A549 (cell line): Measurements from ENCODE around the gene C1GALT1. TPM values are rescaled to one million over a fixed set of nuclear protein-coding genes. Genes with fewer than 3 reads are reported as not detected.
A peak's percentile ranks its signal among the peaks of the same experiment; 100 is the strongest.

Experiments
- ATAC-seq, 2 experiments: fragments of 200-7000 bp in 1 of 2; fragments of >200 bp in 1 of 2; cut with Nextera tagmentation in 1 of 2; cut with Tn5 transposase in 1 of 2; 3 replicates each; pipeline versions ENCODE4 v1.8.0 to v1.9.1; 2018 to 2020; ENCODE audit warnings: mild to moderate bottlenecking in 1 of 2, moderate library complexity in 1 of 2
- CTCF ChIA-PET: fragments of 300-600 bp; sonication (Branson Sonifier 250); formaldehyde crosslinking; extraction: SDS; loops from one replicate; lab custom pipeline; 2021; ENCODE audit warnings: antibody characterized with exemption, inconsistent platforms; lab: Yijun Ruan, JAX
- POLR2A ChIA-PET: fragments of 350-600 bp; formaldehyde crosslinking; extraction: SDS; loops from one replicate; lab custom pipeline; 2021; ENCODE audit warnings: antibody characterized with exemption, inconsistent platforms; lab: Yijun Ruan, JAX
- DNase-seq, 2 experiments: peaks; one replicate each; pipeline versions ENCODE4 v3.0.0 to v3.0.0-alpha.2; 2011 to 2016; ENCODE audit warnings: low read depth in 1 of 2, low spot score in 1 of 2
- FAIRE-seq: peaks from 2 replicates; lab custom pipeline; 2011; peaks lifted over from hg19 to GRCh38; lab: Jason Lieb, UNC
- H3K27ac ChIP-seq, 2 experiments: fragments of >200 bp; sonication (Bioruptor Twin); formaldehyde crosslinking; 3 replicates each; pipeline ENCODE4 v1.5.1; 2016 to 2017
- H3K4me1 ChIP-seq: fragments of >200 bp; sonication (Bioruptor Twin); formaldehyde crosslinking; 3 replicates; pipeline ENCODE4 v1.6.1; 2016
- H3K4me2 ChIP-seq: fragments of >200 bp; sonication (Bioruptor Twin); formaldehyde crosslinking; 3 replicates; pipeline ENCODE4 v1.6.1; 2016
- H3K4me3 ChIP-seq: fragments of >200 bp; sonication (Bioruptor Twin); formaldehyde crosslinking; 3 replicates; pipeline ENCODE4 v1.5.1; 2016
- H3K9me3 ChIP-seq: fragments of >200 bp; sonication (Bioruptor Twin); formaldehyde crosslinking; 3 replicates; pipeline ENCODE4 v1.6.1; 2016
- BHLHE40 ChIP-seq: IDR thresholded peaks from 2 replicates; pipeline ENCODE4 v1.6.1; 2012; ENCODE audit warnings: low read depth, low read length, inconsistent platforms
- CEBPB ChIP-seq, 2 experiments: fragments of >200 bp in 1 of 2; sonication (Bioruptor Twin) in 1 of 2; formaldehyde crosslinking in 1 of 2; IDR thresholded peaks; 2 replicates each; pipeline ENCODE4 v1.6.1; 2012 to 2016
- CHD2 ChIP-seq: fragments of 150-350 bp; IDR thresholded peaks from 2 replicates; pipeline ENCODE4 v1.6.1; 2014; ENCODE audit warnings: low read length; ENCODE audit not compliant: partially characterized antibody
- CTCF ChIP-seq: fragments of >200 bp; sonication (Bioruptor Twin); formaldehyde crosslinking; IDR thresholded peaks from 3 replicates; pipeline ENCODE4 v1.5.1; 2016
- EHF ChIP-seq: fragments of 250-450 bp; sonication (Bioruptor Pico); IDR thresholded peaks from 2 replicates; pipeline ENCODE4 v1.5.0; 2020; ENCODE audit warnings: mild to moderate bottlenecking
- ESRRA ChIP-seq: fragments of 150-350 bp; IDR thresholded peaks from 2 replicates; pipeline ENCODE4 v1.6.1; 2014; ENCODE audit warnings: mild to moderate bottlenecking, low read length, borderline replicate concordance
- FOSL2 ChIP-seq, 2 experiments: fragments of 450-650 bp in 1 of 2; fragments of >200 bp in 1 of 2; sonication (Bioruptor Twin) in 1 of 2; formaldehyde crosslinking; IDR thresholded peaks; 2 replicates each; pipeline versions ENCODE4 v1.5.0 to v1.6.1; 2016 to 2020; ENCODE audit warnings: mild to moderate bottlenecking in 1 of 2, moderate library complexity in 1 of 2
- HES2 ChIP-seq: fragments of >200 bp; sonication (Bioruptor Twin); formaldehyde crosslinking; IDR thresholded peaks from 2 replicates; pipeline ENCODE4 v1.6.1; 2016
- HEYL ChIP-seq: fragments of 250-450 bp; sonication (Bioruptor Pico); IDR thresholded peaks from 2 replicates; pipeline ENCODE4 v1.8.0; 2021; ENCODE audit warnings: mild to moderate bottlenecking, moderate library complexity
- HMGXB4 ChIP-seq: fragments of 250-450 bp; sonication (Bioruptor Pico); IDR thresholded peaks from 2 replicates; pipeline ENCODE4 v1.5.0; 2021; ENCODE audit warnings: mild to moderate bottlenecking, moderate library complexity, borderline replicate concordance
- HOXA7 ChIP-seq: fragments of 250-450 bp; sonication (Bioruptor Pico); IDR thresholded peaks from 2 replicates; pipeline ENCODE4 v1.5.0; 2020; ENCODE audit warnings: mild to moderate bottlenecking, moderate library complexity
- HOXB13 ChIP-seq: fragments of 250-450 bp; sonication (Bioruptor Pico); IDR thresholded peaks from 2 replicates; pipeline ENCODE4 v1.5.0; 2020; ENCODE audit warnings: low read depth, mild to moderate bottlenecking, moderate library complexity
- HOXB5 ChIP-seq: fragments of 250-450 bp; sonication (Bioruptor Pico); IDR thresholded peaks from 2 replicates; pipeline ENCODE4 v1.5.0; 2020; ENCODE audit warnings: mild to moderate bottlenecking, moderate library complexity
- JUNB ChIP-seq: fragments of >200 bp; sonication (Bioruptor Twin); formaldehyde crosslinking; IDR thresholded peaks from 2 replicates; pipeline ENCODE4 v1.6.1; 2016
- KDM1A ChIP-seq: fragments of 200-600 bp; sonication (generic); IDR thresholded peaks from 2 replicates; pipeline ENCODE4 v1.6.1; 2016; ENCODE audit warnings: low read depth, mild to moderate bottlenecking
- MAX ChIP-seq: IDR thresholded peaks from 2 replicates; pipeline ENCODE4 v1.6.1; 2012
- NPAS2 ChIP-seq: fragments of 250-450 bp; sonication (Bioruptor Pico); IDR thresholded peaks from 2 replicates; pipeline ENCODE4 v1.8.0; 2022; ENCODE audit warnings: mild to moderate bottlenecking, moderate library complexity, borderline replicate concordance
- NR3C1 ChIP-seq: fragments of >200 bp; sonication (Bioruptor Twin); formaldehyde crosslinking; IDR thresholded peaks from 3 replicates; pipeline ENCODE4 v1.6.1; 2017
- PBX3 ChIP-seq: IDR thresholded peaks from 2 replicates; pipeline ENCODE4 v1.6.1; 2012
- PHF8 ChIP-seq: fragments of 200-600 bp; sonication (generic); IDR thresholded peaks from 2 replicates; pipeline ENCODE4 v1.6.1; 2016; ENCODE audit warnings: low read depth, mild to moderate bottlenecking, antibody characterized with exemption, moderate library complexity, borderline replicate concordance
- POLR2A ChIP-seq: IDR thresholded peaks from 2 replicates; pipeline ENCODE4 v1.6.1; 2012; ENCODE audit warnings: mild to moderate bottlenecking, low read length
- POLR2AphosphoS2 ChIP-seq: conservative IDR thresholded peaks from 2 replicates; pipeline ENCODE4 v1.6.1; 2012; ENCODE audit warnings: low read length, improper control_type of control experiment, inconsistent platforms
- RAD21 ChIP-seq, 2 experiments: fragments of >200 bp in 1 of 2; sonication (Bioruptor Twin) in 1 of 2; formaldehyde crosslinking in 1 of 2; IDR thresholded peaks in 1 of 2; conservative IDR thresholded peaks in 1 of 2; 2 replicates in 1 of 2; 3 replicates in 1 of 2; pipeline ENCODE4 v1.6.1; 2012 to 2018; ENCODE audit warnings: inconsistent platforms in 1 of 2
- RARB ChIP-seq: fragments of 250-450 bp; sonication (Bioruptor Pico); IDR thresholded peaks from 2 replicates; pipeline ENCODE4 v1.8.0; 2021; ENCODE audit warnings: mild to moderate bottlenecking, moderate library complexity
- RCOR1 ChIP-seq: fragments of 150-350 bp; IDR thresholded peaks from 2 replicates; pipeline ENCODE4 v1.6.1; 2014; ENCODE audit warnings: antibody characterized with exemption, low read length, low read depth
- RNF2 ChIP-seq: fragments of 200-600 bp; sonication (generic); IDR thresholded peaks from 2 replicates; pipeline ENCODE4 v1.6.1; 2016; ENCODE audit warnings: low read depth, mild to moderate bottlenecking, antibody characterized with exemption, moderate library complexity, borderline replicate concordance
- SREBF2 ChIP-seq: fragments of 450-650 bp; IDR thresholded peaks from 2 replicates; pipeline ENCODE4 v1.6.1; 2014; ENCODE audit warnings: mild to moderate bottlenecking, moderate library complexity
- TP53 ChIP-seq: fragments of 250-450 bp; sonication (Bioruptor Pico); IDR thresholded peaks from 2 replicates; pipeline ENCODE4 v1.5.0; 2021; ENCODE audit warnings: mild to moderate bottlenecking, moderate library complexity
- USF2 ChIP-seq: fragments of 450-650 bp; IDR thresholded peaks from 2 replicates; pipeline ENCODE4 v1.6.1; 2014; ENCODE audit warnings: antibody characterized with exemption
- ZNF302 ChIP-seq: fragments of 250-450 bp; sonication (Bioruptor Pico); IDR thresholded peaks from 2 replicates; pipeline ENCODE4 v1.9.0; 2021; ENCODE audit warnings: inconsistent platforms, mild to moderate bottlenecking, moderate library complexity
- ZSCAN20 ChIP-seq: fragments of 250-450 bp; sonication (Bioruptor Pico); IDR thresholded peaks from 2 replicates; pipeline ENCODE4 v1.8.0; 2022; ENCODE audit warnings: mild to moderate bottlenecking, moderate library complexity
- WGBS: methylation state at CpG from one replicate; pipeline ENCODE4 v1.1.6; 2017; ENCODE audit errors: missing lambda C conversion rate; 5-methylcytosine and 5-hydroxymethylcytosine counted together
- polyA plus RNA-seq, 4 experiments: library from polyadenylated mRNA; depleted of rRNA in 3 of 4; stranded (reverse); fragments of >200 nt; fragmentation: RNase III in 1 of 4; extraction: RNeasy Plus Mini Kit Qiagen cat#74134 plus additional on column Dnase treatment in 1 of 4; gene quantifications; 2 replicates in 3 of 4; 3 replicates in 1 of 4; pipeline ENCODE4 v1.2.3, GENCODE V29; 2011 to 2017

The C1GALT1 gene
- polyA plus RNA-seq, 2 of the 4 experiments (the other 2 are of a cell fraction) = 24.1 to 50.1 TPM

- TF ChIP-seq MAX (peak; percentile 17), ESRRA (no peak), NPAS2 (CRISPR knock-in tag) (no peak), NR3C1 (no peak), TP53 (CRISPR knock-in tag) (no peak), HES2 (no peak), HOXB5 (CRISPR knock-in tag) (no peak), CHD2 (no peak), CTCF (no peak; the same call in 1 of the 3 replicates), RCOR1 (no peak), ZNF302 (CRISPR knock-in tag) (no peak), PBX3 (no peak), FOSL2 (IDR thresholded peaks at IDR 0.05) (no peak), FOSL2 (CRISPR knock-in tag; IDR thresholded peaks at IDR 0.05) (no peak), ZSCAN20 (CRISPR knock-in tag) (no peak), HOXB13 (no peak)
These were observed at the start of gene C1GALT1 (continued) for GRCh38 chr7:7182156-7183060.

GRCh38 chr7:7134046-7134445 lies 48.3 kb upstream of the C1GALT1 start:
- ChIA-PET CTCF (interaction anchor here (1.0 kb wide), 1 partner anchor 9 kb away, joined by 3 read pairs; no protein-coding TSS in a partner anchor), POLR2A (no interaction called here)
- FAIRE-seq = no peak

More at GRCh38 chr7:7134046-7134445, 48.3 kb upstream of the C1GALT1 start:
- H3K4me2 ChIP-seq = no peak overlapping the region
- H3K9me3 ChIP-seq = no peaks in the 10 kb centered on the region
- TF ChIP-seq HMGXB4 (CRISPR knock-in tag) (no peak), JUNB (no peak), KDM1A (no peak), POLR2AphosphoS2 (no peak), EHF (CRISPR knock-in tag) (no peak), HEYL (no peak), SREBF2 (no peak), ESRRA (no peak), HOXA7 (CRISPR knock-in tag) (no peak), USF2 (no peak), BHLHE40 (no peak), CEBPB (IDR thresholded peaks at IDR 0.05) (no peak), POLR2A (no peak), RAD21 (conservative IDR thresholded peaks at IDR 0.05 in 1 of 2, IDR thresholded peaks at IDR 0.05 in 1 of 2) (no peak), RARB (CRISPR knock-in tag) (no peak), PHF8 (no peak), HOXB5 (CRISPR knock-in tag) (no peak), HOXB13 (no peak), RNF2 (no peak), CHD2 (no peak)
- no peak for DNase-seq
- ATAC-seq = no peak
- H3K4me3 ChIP-seq = no peak overlapping the region
- no peak overlapping the region for H3K27ac ChIP-seq
- WGBS = 17% methylated on average over 2 of the region's 2 CpGs
- no peaks in the 10 kb centered on the region for H3K4me1 ChIP-seq
